Measurements from ENCODE around the gene AUNIP.

DNA sequence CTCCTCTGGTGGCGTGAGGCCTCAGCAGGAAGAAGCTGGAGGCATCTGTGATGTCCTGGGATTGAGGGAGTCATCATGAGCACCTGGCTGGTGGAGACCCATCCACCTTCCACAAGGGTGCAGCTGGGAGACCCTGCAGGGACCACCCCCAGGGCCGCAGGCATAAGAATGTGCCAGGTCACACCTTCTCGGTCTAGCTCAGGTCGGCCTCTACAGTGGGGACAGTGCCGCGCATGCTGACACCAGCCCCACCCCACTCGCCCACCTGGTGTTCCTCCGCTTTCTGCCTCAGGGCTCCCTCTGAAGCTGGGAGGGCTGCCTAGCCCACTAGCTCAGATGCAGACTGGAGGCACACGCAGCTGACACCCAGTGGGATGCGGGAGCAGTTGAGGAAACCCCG, 22.0 kb upstream of the AUNIP start:
- TF ChIP-seq POLR2AphosphoS5 (IDR thresholded peaks at IDR 0.05) (no peak), EP300 (IDR thresholded peaks at IDR 0.05) (no peak)

All from upper lobe of left lung (tissue), 4 donors.